IMR-90 (cell line): ENCODE results near the gene CTTN. TPM values are rescaled to one million over a fixed set of nuclear protein-coding genes. Genes with fewer than 3 reads are reported as not detected.

Source experiments
- ATAC-seq: fragments of 200-7000 bp; cut with Tn5 transposase; 2 replicates; pipeline ENCODE4 v1.9.1; 2020; ENCODE audit warnings: low read depth, mild to moderate bottlenecking, moderate library complexity
- BruUV-seq: library from RNA; stranded (reverse); fragments of 400-500 nt; replicated peaks from 2 replicates; lab custom pipeline; 2021; lab: Mats Ljungman, UMichigan
- CTCF ChIA-PET: fragments of 300-600 bp; formaldehyde crosslinking; extraction: SDS; loops from one replicate; lab custom pipeline; 2021; ENCODE audit warnings: antibody characterized with exemption; lab: Yijun Ruan, JAX
- POLR2A ChIA-PET: fragments of 300-600 bp; sonication (Branson Sonifier 250); formaldehyde crosslinking; loops from one replicate; lab custom pipeline; 2022; ENCODE audit warnings: antibody characterized with exemption; ENCODE audit not compliant: unreplicated experiment; lab: Charles Lee
- DNase-seq: peaks from one replicate; pipeline ENCODE4 v3.0.0; 2013
- H2AFZ ChIP-seq: replicated peaks from 2 replicates; pipeline ENCODE3; 2013; ENCODE audit warnings: low read length, mild to moderate bottlenecking; ENCODE audit not compliant: poor library complexity
- H2AK5ac ChIP-seq: 2 replicates; pipeline ENCODE4 v1.6.1; 2013; ENCODE audit warnings: low read depth, low read length, inconsistent platforms
- H2AK9ac ChIP-seq: replicated peaks from 2 replicates; pipeline ENCODE3; 2013; ENCODE audit warnings: mild to moderate bottlenecking, low read depth, low read length, moderate library complexity; ENCODE audit not compliant: poor library complexity
- H2BK120ac ChIP-seq: 2 replicates; pipeline ENCODE4 v1.6.1; 2013; ENCODE audit warnings: low read depth, low read length, inconsistent platforms
- H2BK15ac ChIP-seq: 3 replicates; pipeline ENCODE4 v1.6.1; 2013; ENCODE audit warnings: low read depth, low read length, inconsistent platforms
- H2BK20ac ChIP-seq: 2 replicates; pipeline ENCODE4 v1.6.1; 2013; ENCODE audit warnings: low read depth, mild to moderate bottlenecking, inconsistent platforms, low read length, moderate library complexity
- H2BK5ac ChIP-seq: 2 replicates; pipeline ENCODE4 v1.6.1; 2013; ENCODE audit warnings: mild to moderate bottlenecking, low read depth, low read length, inconsistent platforms; ENCODE audit not compliant: poor library complexity, severe bottlenecking
- H3K14ac ChIP-seq: replicated peaks from 2 replicates; pipeline ENCODE4 v1.6.1; 2013; ENCODE audit warnings: low read depth, low read length, inconsistent platforms
- H3K18ac ChIP-seq: 2 replicates; pipeline ENCODE4 v1.6.1; 2013; ENCODE audit warnings: low read depth, low read length, control low read depth
- H3K23ac ChIP-seq: 2 replicates; pipeline ENCODE4 v1.6.1; 2013; ENCODE audit warnings: low read depth, low read length, inconsistent platforms
- H3K27ac ChIP-seq: 2 replicates; pipeline ENCODE4 v1.5.1; 2013; ENCODE audit warnings: mild to moderate bottlenecking, control low read depth, low read length; ENCODE audit not compliant: insufficient read depth
- H3K27me3 ChIP-seq: 2 replicates; pipeline ENCODE4 v1.6.1; 2013; ENCODE audit warnings: low read length; ENCODE audit not compliant: control insufficient read depth, insufficient read depth
- H3K36me3 ChIP-seq: 2 replicates; pipeline ENCODE4 v1.6.1; 2013; ENCODE audit warnings: low read length, mixed read lengths; ENCODE audit not compliant: control insufficient read depth, insufficient read depth
- H3K4ac ChIP-seq: 2 replicates; pipeline ENCODE4 v1.6.1; 2013; ENCODE audit warnings: low read depth, low read length, inconsistent platforms
- H3K4me1 ChIP-seq: 2 replicates; pipeline ENCODE4 v1.6.1; 2013; ENCODE audit warnings: low read length, mixed read lengths; ENCODE audit not compliant: control insufficient read depth, insufficient read depth
- H3K4me2 ChIP-seq: 2 replicates; pipeline ENCODE4 v1.6.1; 2013; ENCODE audit warnings: low read depth, mild to moderate bottlenecking, control low read depth, low read length, moderate library complexity
- H3K4me3 ChIP-seq: 2 replicates; pipeline ENCODE4 v1.5.1; 2013; ENCODE audit warnings: low read depth, mild to moderate bottlenecking, control low read depth, low read length, moderate library complexity; ENCODE audit not compliant: insufficient read depth
- H3K56ac ChIP-seq: 2 replicates; pipeline ENCODE4 v1.6.1; 2013; ENCODE audit warnings: low read length, inconsistent platforms; ENCODE audit not compliant: insufficient read depth; ENCODE audit errors: extremely low read depth
- H3K79me1 ChIP-seq, 2 experiments: 2 replicates each; pipeline ENCODE4 v1.6.1; 2013; ENCODE audit warnings: low read length in 2 of 2, inconsistent platforms in 1 of 2, low read depth in 1 of 2
- H3K9ac ChIP-seq: 2 replicates; pipeline ENCODE4 v1.6.1; 2013; ENCODE audit warnings: low read depth, low read length, control low read depth
- H3K9me1 ChIP-seq: 2 replicates; pipeline ENCODE4 v1.6.1; 2013; ENCODE audit warnings: low read length, inconsistent platforms; ENCODE audit not compliant: insufficient read depth
- H3K9me3 ChIP-seq: 2 replicates; pipeline ENCODE4 v1.6.1; 2013; ENCODE audit warnings: low read length; ENCODE audit not compliant: control insufficient read depth, insufficient read depth
- H4K20me1 ChIP-seq: 2 replicates; pipeline ENCODE4 v1.6.1; 2013; ENCODE audit warnings: low read length, inconsistent platforms; ENCODE audit not compliant: insufficient read depth
- H4K5ac ChIP-seq: 2 replicates; pipeline ENCODE4 v1.6.1; 2013; ENCODE audit warnings: mild to moderate bottlenecking, low read depth, low read length, control low read depth
- H4K8ac ChIP-seq, 2 experiments: 2 replicates each; pipeline ENCODE4 v1.6.1; 2013; ENCODE audit warnings: low read depth in 2 of 2, low read length in 2 of 2, control low read depth in 1 of 2, inconsistent platforms in 1 of 2
- H4K91ac ChIP-seq: 2 replicates; pipeline ENCODE4 v1.6.1; 2013; ENCODE audit warnings: low read depth, low read length, inconsistent platforms; ENCODE audit not compliant: insufficient read depth
- BHLHE40 ChIP-seq: fragments of 150-350 bp; IDR thresholded peaks from 2 replicates; pipeline ENCODE4 v1.6.1; 2016; ENCODE audit warnings: mild to moderate bottlenecking, low read depth, low read length
- CEBPB ChIP-seq: IDR thresholded peaks from 2 replicates; pipeline ENCODE4 v1.6.1; 2012; ENCODE audit warnings: low read depth, low read length, improper control_type of control experiment
- CHD1 ChIP-seq: IDR thresholded peaks from 2 replicates; pipeline ENCODE4 v1.6.1; 2012; ENCODE audit warnings: low read depth, low read length, improper control_type of control experiment
- CTCF ChIP-seq: conservative IDR thresholded peaks from 2 replicates; pipeline ENCODE4 v1.5.1; 2012; ENCODE audit warnings: mild to moderate bottlenecking, low read depth, low read length, improper control_type of control experiment
- ELK1 ChIP-seq: fragments of 150-350 bp; IDR thresholded peaks from 2 replicates; pipeline ENCODE4 v1.6.1; 2016; ENCODE audit warnings: low read depth, mild to moderate bottlenecking, low read length, moderate library complexity, borderline replicate concordance
- FOS ChIP-seq: fragments of 150-350 bp; IDR thresholded peaks from 2 replicates; pipeline ENCODE4 v1.6.1; 2016; ENCODE audit warnings: low read depth, low read length
- MAFK ChIP-seq: IDR thresholded peaks from 2 replicates; pipeline ENCODE4 v1.6.1; 2012; ENCODE audit warnings: low read depth, low read length, improper control_type of control experiment
- MAZ ChIP-seq: IDR thresholded peaks from 2 replicates; pipeline ENCODE4 v1.6.1; 2012; ENCODE audit warnings: low read depth, mild to moderate bottlenecking, low read length, improper control_type of control experiment, moderate library complexity, borderline replicate concordance
- MXI1 ChIP-seq: IDR thresholded peaks from 2 replicates; pipeline ENCODE4 v1.6.1; 2012; ENCODE audit warnings: low read depth, mild to moderate bottlenecking, low read length, moderate library complexity, borderline replicate concordance
- NFE2L2 ChIP-seq: fragments of 150-350 bp; IDR thresholded peaks from 2 replicates; pipeline ENCODE4 v1.6.1; 2016; ENCODE audit warnings: low read depth, mild to moderate bottlenecking, low read length
- POLR2A ChIP-seq: IDR thresholded peaks from 2 replicates; pipeline ENCODE4 v1.6.1; 2012; ENCODE audit warnings: mild to moderate bottlenecking, low read depth, low read length
- RAD21 ChIP-seq: IDR thresholded peaks from 2 replicates; pipeline ENCODE4 v1.6.1; 2012; ENCODE audit warnings: low read length, improper control_type of control experiment
- RCOR1 ChIP-seq: IDR thresholded peaks from 2 replicates; pipeline ENCODE4 v1.6.1; 2012; ENCODE audit warnings: mild to moderate bottlenecking, low read length, improper control_type of control experiment; ENCODE audit not compliant: insufficient replicate concordance
- RFX5 ChIP-seq: IDR thresholded peaks from 2 replicates; pipeline ENCODE4 v1.8.0; 2012; ENCODE audit warnings: low read depth, mild to moderate bottlenecking, low read length, moderate library complexity
- SMC3 ChIP-seq: fragments of 150-350 bp; IDR thresholded peaks from 2 replicates; pipeline ENCODE4 v1.6.1; 2016; ENCODE audit warnings: low read depth, mild to moderate bottlenecking, antibody characterized with exemption, low read length, moderate library complexity
- USF2 ChIP-seq: fragments of 150-350 bp; IDR thresholded peaks from 2 replicates; pipeline ENCODE4 v1.6.1; 2017; ENCODE audit warnings: mild to moderate bottlenecking, antibody characterized with exemption, low read length, low read depth
- WGBS, 2 experiments: methylation state at CpG; one replicate each; pipeline versions ENCODE4 v1.1.5 to v1.1.7; 2013; ENCODE audit warnings: missing lambda C conversion rate in 2 of 2; ENCODE audit not compliant: insufficient read length in 1 of 2; ENCODE audit errors: extremely low coverage in 2 of 2; 5-methylcytosine and 5-hydroxymethylcytosine counted together
- dilution Hi-C: fragments of 300-500 bp; cut with HindIII; formaldehyde crosslinking; loops from one replicate; pipeline ENCODE4 v1.14.3; 2018; ENCODE audit warnings: low sequenced_read_pairs; ENCODE audit not compliant: unreplicated experiment
- in situ Hi-C: fragments of 300-500 bp; cut with MboI; formaldehyde crosslinking; loops from 3 replicates; pipeline ENCODE4 v1.14.3; 2019; ENCODE audit warnings: low sequenced_read_pairs, inconsistent platforms, mixed read lengths
- intact Hi-C: fragments of 100-400 bp; cut with micrococcal nuclease; formaldehyde crosslinking; loops from 2 replicates; pipeline ENCODE4 v1.10.0; 2022
- polyA plus RNA-seq, 3 experiments: library from polyadenylated mRNA; depleted of rRNA; stranded (reverse); fragments of >200 nt; gene quantifications; 2 replicates each; pipeline ENCODE4 v1.2.3, GENCODE V29; 2012; ENCODE audit warnings: low replicate concordance in 1 of 3
- total RNA-seq: library from RNA; depleted of rRNA; stranded (reverse); fragments of >200 nt; gene quantifications from 2 replicates; pipeline ENCODE4 v1.2.3, GENCODE V29; 2012

CTTN gene
- total and polyA plus RNA-seq, 2 of the 4 experiments (the other 2 are of a cell fraction), result 287 to 296 TPM

- no peak overlapping the region for H2AK9ac ChIP-seq
Observed at GRCh38 chr11:70460111-70460510, 61.8 kb downstream of the CTTN start.

More at GRCh38 chr11:70460111-70460510, 61.8 kb downstream of the CTTN start:
- in situ Hi-C loops (no loop called here), intact Hi-C loops (no loop called here), dilution Hi-C loops (no loop called here)
- no peak overlapping the region for H3K4me2 ChIP-seq
- no peak overlapping the region for H4K5ac ChIP-seq
- no peak overlapping the region for H3K14ac ChIP-seq
- no peak overlapping the region for H2BK15ac ChIP-seq
- peaks cover 31% of the 10 kb centered on the region for H3K27me3 ChIP-seq
- H4K20me1 ChIP-seq, result no peaks in the 10 kb centered on the region
- no CpG with 5 or more reads among the region's 4 CpGs for WGBS, 2 experiments
- H3K9me1 ChIP-seq, result no peaks in the 10 kb centered on the region
- H3K9ac ChIP-seq, result no peak overlapping the region
- no peaks in the 10 kb centered on the region for H3K79me1 ChIP-seq
- H2AFZ ChIP-seq, result peak overlapping the region; percentile 17
- no peak overlapping the region for H3K4ac ChIP-seq
- H3K18ac ChIP-seq, result no peak overlapping the region
- H4K8ac ChIP-seq, result no peak overlapping the region
- no peak for ATAC-seq
- no peak overlapping the region for H3K27ac ChIP-seq
- POLR2A ChIA-PET, result no interaction called here
- no peak overlapping the region for H2BK20ac ChIP-seq
- H3K9me3 ChIP-seq, result no peaks in the 10 kb centered on the region; the same call in 1 of the 2 replicates
- no peak for DNase-seq
- no peak overlapping the region for H2BK5ac ChIP-seq
- H3K4me1 ChIP-seq, result no peaks in the 10 kb centered on the region
- no peak overlapping the region for H3K56ac ChIP-seq
- H3K4me3 ChIP-seq, result no peak overlapping the region
- no peak for TF ChIP-seq RFX5
- TF ChIP-seq RCOR1, result no peak
- TF ChIP-seq SMC3, result no peak
- no peak for TF ChIP-seq CTCF
- TF ChIP-seq NFE2L2, result no peak
- TF ChIP-seq FOS, result no peak
- no peak for TF ChIP-seq MAFK
- no peak for TF ChIP-seq RAD21
- no peak for TF ChIP-seq POLR2A
- no peak for TF ChIP-seq BHLHE40
- no peak for TF ChIP-seq CHD1
- no peak for TF ChIP-seq USF2
- no peak for TF ChIP-seq CEBPB
- TF ChIP-seq MAZ, result no peak
- TF ChIP-seq ELK1, result no peak
- TF ChIP-seq MXI1, result no peak
- no peak overlapping the region for H3K23ac ChIP-seq
- CTCF ChIA-PET, result interaction anchor here (1.1 kb wide), 1 partner anchor 22 kb away, joined by 3 read pairs; no protein-coding TSS in a partner anchor
- BruUV-seq, result no TSS peak
- H2AK5ac ChIP-seq, result no peak overlapping the region
- no peak overlapping the region for H2BK120ac ChIP-seq
- no peaks in the 10 kb centered on the region for H3K36me3 ChIP-seq
- no peak overlapping the region for H4K91ac ChIP-seq
